IPS-20b (cell line): ENCODE results near the gene KMT5B.

Source experiments
- H3K27ac ChIP-seq: one replicate; pipeline ENCODE4 v1.5.1; 2013; ENCODE audit warnings: low read length
- H3K27me3 ChIP-seq: 2 replicates; pipeline ENCODE4 v1.6.1; 2013; ENCODE audit warnings: mild to moderate bottlenecking, low read length, inconsistent platforms; ENCODE audit not compliant: insufficient read depth
- H3K36me3 ChIP-seq: 2 replicates; pipeline ENCODE4 v1.6.1; 2013; ENCODE audit warnings: low read depth, mild to moderate bottlenecking, inconsistent platforms, low read length, moderate library complexity; ENCODE audit not compliant: insufficient read depth
- H3K4me1 ChIP-seq: 2 replicates; pipeline ENCODE4 v1.6.1; 2013; ENCODE audit warnings: mild to moderate bottlenecking, control low read depth, inconsistent platforms, low read length, moderate library complexity; ENCODE audit not compliant: insufficient read depth
- H3K4me3 ChIP-seq: 2 replicates; pipeline ENCODE4 v1.5.1; 2013; ENCODE audit warnings: mild to moderate bottlenecking, low read length, inconsistent platforms
- H3K9ac ChIP-seq: 2 replicates; pipeline ENCODE4 v1.6.1; 2013; ENCODE audit warnings: low read depth, mild to moderate bottlenecking, inconsistent platforms, low read length, moderate library complexity
- H3K9me3 ChIP-seq: 2 replicates; pipeline ENCODE4 v1.6.1; 2013; ENCODE audit warnings: mild to moderate bottlenecking, low read depth, low read length, inconsistent platforms; ENCODE audit not compliant: insufficient read depth

Gene KMT5B

GRCh38 chr11:68215087-68215445 lies 2.0 kb upstream of the KMT5B start:
- no peaks in the 10 kb centered on the region for H3K9me3 ChIP-seq
- H3K27me3 ChIP-seq = peaks cover 9% of the 10 kb centered on the region
- peaks cover 8% of the 10 kb centered on the region; the same call in 1 of the 2 replicates for H3K4me1 ChIP-seq
- H3K9ac ChIP-seq = no peak overlapping the region
- no peak overlapping the region for H3K4me3 ChIP-seq
- no peaks in the 10 kb centered on the region for H3K36me3 ChIP-seq
- no peak overlapping the region for H3K27ac ChIP-seq

GRCh38 chr11:68214173-68215086 lies 1.3 kb upstream of the KMT5B start:
- H3K4me1 ChIP-seq = peaks cover 9% of the 10 kb centered on the region; the same call in 1 of the 2 replicates
- H3K27me3 ChIP-seq = peaks cover 9% of the 10 kb centered on the region

GRCh38 chr11:68213555-68214172 lies 568 bp upstream of the KMT5B start:
- Histone ChIP-seq H3K36me3 (no peaks in the 10 kb centered on the region), H3K9me3 (no peaks in the 10 kb centered on the region), H3K4me3 (peak overlapping the region; percentile 75), H3K27ac (peak overlapping the region; percentile 65), H3K27me3 (peaks cover 9% of the 10 kb centered on the region), H3K4me1 (peaks cover 11% of the 10 kb centered on the region; the same call in 1 of the 2 replicates), H3K9ac (peak overlapping the region; percentile 94)

More at GRCh38 chr11:68214173-68215086, 1.3 kb upstream of the KMT5B start:
- H3K9ac ChIP-seq = peak overlapping the region; percentile 94
- no peaks in the 10 kb centered on the region for H3K36me3 ChIP-seq
- no peaks in the 10 kb centered on the region for H3K9me3 ChIP-seq
- peak overlapping the region; percentile 75 for H3K4me3 ChIP-seq
- peak overlapping the region; percentile 65 for H3K27ac ChIP-seq

GRCh38 chr11:68212421-68213134 lies 518 bp downstream of the KMT5B start:
- Histone ChIP-seq H3K27me3 (peaks cover 9% of the 10 kb centered on the region), H3K4me1 (peaks cover 11% of the 10 kb centered on the region; the same call in 1 of the 2 replicates), H3K9me3 (no peaks in the 10 kb centered on the region), H3K36me3 (no peaks in the 10 kb centered on the region), H3K9ac (peak overlapping the region; percentile 95), H3K27ac (no peak overlapping the region), H3K4me3 (peak overlapping the region; percentile 99)

GRCh38 chr11:68211546-68211945 lies 1.6 kb downstream of the KMT5B start:
- Histone ChIP-seq H3K36me3 (no peaks in the 10 kb centered on the region), H3K4me3 (peak overlapping the region; percentile 99), H3K27me3 (peaks cover 9% of the 10 kb centered on the region), H3K9me3 (no peaks in the 10 kb centered on the region), H3K4me1 (peaks cover 11% of the 10 kb centered on the region; the same call in 1 of the 2 replicates), H3K9ac (peak overlapping the region; percentile 95; the same call in 1 of the 2 replicates), H3K27ac (no peak overlapping the region)

GRCh38 chr11:68206211-68206610 lies 6.9 kb downstream of the KMT5B start:
- Histone ChIP-seq H3K9ac (no peak overlapping the region), H3K9me3 (no peaks in the 10 kb centered on the region), H3K27ac (no peak overlapping the region), H3K36me3 (no peaks in the 10 kb centered on the region), H3K4me3 (no peak overlapping the region), H3K27me3 (no peaks in the 10 kb centered on the region), H3K4me1 (peaks cover 12% of the 10 kb centered on the region; the same call in 1 of the 2 replicates)

GRCh38 chr11:68204402-68204801 lies 8.7 kb downstream of the KMT5B start:
- Histone ChIP-seq H3K27me3 (no peaks in the 10 kb centered on the region), H3K9ac (no peak overlapping the region), H3K9me3 (no peaks in the 10 kb centered on the region), H3K27ac (no peak overlapping the region), H3K36me3 (no peaks in the 10 kb centered on the region), H3K4me1 (peaks cover 12% of the 10 kb centered on the region; the same call in 1 of the 2 replicates), H3K4me3 (no peak overlapping the region)

GRCh38 chr11:68202165-68202564 lies 10.9 kb downstream of the KMT5B start:
- Histone ChIP-seq H3K36me3 (no peaks in the 10 kb centered on the region), H3K9ac (no peak overlapping the region), H3K27me3 (no peaks in the 10 kb centered on the region), H3K4me1 (peaks cover 10% of the 10 kb centered on the region; the same call in 1 of the 2 replicates), H3K4me3 (no peak overlapping the region), H3K9me3 (no peaks in the 10 kb centered on the region), H3K27ac (no peak overlapping the region)

GRCh38 chr11:68201492-68201891 lies 11.6 kb downstream of the KMT5B start:
- Histone ChIP-seq H3K36me3 (no peaks in the 10 kb centered on the region), H3K27ac (no peak overlapping the region), H3K27me3 (no peaks in the 10 kb centered on the region), H3K9ac (no peak overlapping the region), H3K4me1 (peaks cover 10% of the 10 kb centered on the region; the same call in 1 of the 2 replicates), H3K4me3 (no peak overlapping the region), H3K9me3 (no peaks in the 10 kb centered on the region)

- no peak overlapping the region for H3K27ac ChIP-seq
Measured at GRCh38 chr11:68200639-68201038, 12.5 kb downstream of the KMT5B start.

GRCh38 chr11:68199295-68199987 lies 13.7 kb downstream of the KMT5B start:
- Histone ChIP-seq H3K9ac (no peak overlapping the region), H3K4me1 (peaks cover 10% of the 10 kb centered on the region; the same call in 1 of the 2 replicates), H3K4me3 (no peak overlapping the region), H3K9me3 (no peaks in the 10 kb centered on the region), H3K36me3 (no peaks in the 10 kb centered on the region), H3K27me3 (no peaks in the 10 kb centered on the region), H3K27ac (no peak overlapping the region)

More at GRCh38 chr11:68200639-68201038, 12.5 kb downstream of the KMT5B start:
- Histone ChIP-seq H3K36me3 (no peaks in the 10 kb centered on the region), H3K9ac (no peak overlapping the region), H3K4me3 (no peak overlapping the region), H3K9me3 (no peaks in the 10 kb centered on the region), H3K27me3 (no peaks in the 10 kb centered on the region), H3K4me1 (peaks cover 10% of the 10 kb centered on the region; the same call in 1 of the 2 replicates)
